SK-N-SH (cell line): Measurements from ENCODE around the gene ADGRA1. TPM values are rescaled to one million over a fixed set of nuclear protein-coding genes. Genes with fewer than 3 reads are reported as not detected.

Experiments
- CTCF ChIA-PET: fragments of 300-600, 350-600 bp; formaldehyde crosslinking; extraction: SDS; loops from one replicate; lab custom pipeline; 2021; lab: Yijun Ruan, JAX
- POLR2A ChIA-PET: fragments of 350-600 bp; sonication (Branson Sonifier 250); formaldehyde crosslinking; extraction: SDS; loops from one replicate; lab custom pipeline; 2020; ENCODE audit warnings: antibody characterized with exemption, inconsistent platforms; lab: Yijun Ruan, JAX
- DNase-seq: peaks from one replicate; pipeline ENCODE4 v3.0.0; 2012
- H2AFZ ChIP-seq: fragments of 200-600 bp; sonication (generic); 2 replicates; pipeline ENCODE4 v1.8.1; 2016; ENCODE audit warnings: antibody characterized with exemption, mild to moderate bottlenecking, low read depth
- H3F3A ChIP-seq: fragments of 200-600 bp; sonication (generic); replicated peaks from 2 replicates; pipeline ENCODE3; 2016; ENCODE audit warnings: antibody characterized with exemption, mild to moderate bottlenecking; ENCODE audit not compliant: insufficient read depth
- H3K27ac ChIP-seq, 2 experiments: fragments of 200-500 bp in 1 of 2; fragments of 200-600 bp in 1 of 2; sonication (Bioruptor generic) in 1 of 2; sonication (generic), shearing (Covaris generic) in 1 of 2; 2 replicates each; pipeline versions ENCODE4 v1.5.1 to v1.6.1; 2014 to 2016; ENCODE audit warnings: low read depth in 2 of 2, inconsistent platforms in 1 of 2, low read length in 1 of 2, mild to moderate bottlenecking in 1 of 2, mixed read lengths in 1 of 2
- H3K27me3 ChIP-seq: fragments of 200-600 bp; sonication (generic), shearing (Covaris generic); 2 replicates; pipeline ENCODE4 v1.6.1; 2016; ENCODE audit warnings: mixed run types; ENCODE audit not compliant: insufficient read depth
- H3K36me3 ChIP-seq, 2 experiments: fragments of 200-500 bp in 1 of 2; fragments of 200-600 bp in 1 of 2; sonication (Bioruptor generic) in 1 of 2; sonication (generic) in 1 of 2; replicated peaks in 1 of 2; 2 replicates each; pipeline versions ENCODE3 to v1.5.1; 2014 to 2016; ENCODE audit warnings: low read length in 1 of 2, mild to moderate bottlenecking in 1 of 2; ENCODE audit not compliant: insufficient read depth in 2 of 2, control insufficient read depth in 1 of 2
- H3K4me1 ChIP-seq, 2 experiments: fragments of 200-500 bp in 1 of 2; fragments of 200-600 bp in 1 of 2; sonication (Bioruptor generic) in 1 of 2; sonication (generic), shearing (Covaris generic) in 1 of 2; 2 replicates each; pipeline versions ENCODE4 v1.5.1 to v1.6.1; 2014 to 2016; ENCODE audit warnings: low read depth in 1 of 2, low read length in 1 of 2, mixed run types in 1 of 2; ENCODE audit not compliant: insufficient read depth in 2 of 2, control insufficient read depth in 1 of 2
- H3K4me2 ChIP-seq: fragments of 200-600 bp; sonication (generic), shearing (Covaris generic); 2 replicates; pipeline ENCODE4 v1.6.1; 2017; ENCODE audit warnings: mixed run types
- H3K4me3 ChIP-seq, 2 experiments: fragments of 200-500 bp in 1 of 2; fragments of 200-600 bp in 1 of 2; sonication (Bioruptor generic) in 1 of 2; sonication (generic), shearing (Covaris generic) in 1 of 2; 2 replicates each; pipeline versions ENCODE4 v1.5.1 to v1.8.1; 2014 to 2016; ENCODE audit warnings: low read depth in 2 of 2, inconsistent platforms in 1 of 2, low read length in 1 of 2, mild to moderate bottlenecking in 1 of 2, mixed read lengths in 1 of 2, moderate library complexity in 1 of 2
- H3K79me2 ChIP-seq: fragments of 200-600 bp; sonication (generic); 2 replicates; pipeline ENCODE4 v1.8.1; 2017; ENCODE audit warnings: mild to moderate bottlenecking; ENCODE audit not compliant: insufficient read depth
- H3K9ac ChIP-seq: fragments of 200-600 bp; sonication (generic); 2 replicates; pipeline ENCODE4 v1.6.1; 2017; ENCODE audit warnings: mixed run types
- H3K9me2 ChIP-seq: fragments of 200-600 bp; sonication (generic); 2 replicates; pipeline ENCODE4 v1.6.1; 2017; ENCODE audit warnings: mixed run types
- H3K9me3 ChIP-seq: fragments of 200-600 bp; sonication (generic); 2 replicates; pipeline ENCODE4 v1.6.1; 2017; ENCODE audit warnings: mixed run types, mild to moderate bottlenecking, moderate library complexity
- H4K20me1 ChIP-seq: fragments of 200-600 bp; sonication (generic); 2 replicates; pipeline ENCODE4 v1.6.1; 2017; ENCODE audit warnings: mild to moderate bottlenecking, mixed run types; ENCODE audit not compliant: insufficient read depth
- CHD2 ChIP-seq: fragments of 150-350 bp; IDR thresholded peaks from 2 replicates; pipeline ENCODE4 v1.6.1; 2018; ENCODE audit warnings: low read length; ENCODE audit not compliant: partially characterized antibody
- CTCF ChIP-seq: fragments of 200-600 bp; sonication (generic); IDR thresholded peaks from 2 replicates; pipeline ENCODE4 v1.6.1; 2017; ENCODE audit warnings: antibody characterized with exemption, mild to moderate bottlenecking, moderate library complexity
- EZH2phosphoT487 ChIP-seq: fragments of 200-600 bp; sonication (generic); IDR thresholded peaks from 2 replicates; pipeline ENCODE4 v1.6.1; 2017; ENCODE audit warnings: low read depth, mixed run types, mild to moderate bottlenecking, antibody characterized with exemption, moderate library complexity, borderline replicate concordance
- FOSL2 ChIP-seq: IDR thresholded peaks from 2 replicates; pipeline ENCODE4 v1.4.0; 2012; ENCODE audit warnings: low read depth, mild to moderate bottlenecking, moderate library complexity, borderline replicate concordance
- FOXJ3 ChIP-seq: sonication (generic); formaldehyde crosslinking; IDR thresholded peaks from 2 replicates; pipeline ENCODE4 v1.5.1; 2020; ENCODE audit warnings: mild to moderate bottlenecking, missing genetic modification reagents
- FOXM1 ChIP-seq: IDR thresholded peaks from 2 replicates; pipeline ENCODE4 v1.4.0; 2012; ENCODE audit warnings: low read depth, mild to moderate bottlenecking
- IRF3 ChIP-seq: fragments of 150-350 bp; IDR thresholded peaks from 2 replicates; pipeline ENCODE4 v1.6.1; 2016; ENCODE audit warnings: mild to moderate bottlenecking, low read depth, low read length
- JUND ChIP-seq: IDR thresholded peaks from 2 replicates; pipeline ENCODE4 v1.4.0; 2012
- MAX ChIP-seq: IDR thresholded peaks from 2 replicates; pipeline ENCODE4 v1.4.0; 2012; ENCODE audit warnings: low read depth
- MXI1 ChIP-seq: IDR thresholded peaks from 2 replicates; pipeline ENCODE4 v1.6.1; 2012; ENCODE audit warnings: mild to moderate bottlenecking, low read depth, low read length, improper control_type of control experiment
- NFIC ChIP-seq: IDR thresholded peaks from 2 replicates; pipeline ENCODE4 v1.4.0; 2012; ENCODE audit warnings: borderline replicate concordance
- POLR2AphosphoS5 ChIP-seq: IDR thresholded peaks from 2 replicates; pipeline ENCODE4 v1.6.1; 2012; ENCODE audit warnings: low read depth, low read length
- RAD21 ChIP-seq: IDR thresholded peaks from 2 replicates; pipeline ENCODE4 v1.6.1; 2012; ENCODE audit warnings: mild to moderate bottlenecking, low read length
- REST ChIP-seq: IDR thresholded peaks from 2 replicates; pipeline ENCODE4 v1.6.1; 2012; ENCODE audit warnings: mild to moderate bottlenecking, low read depth, low read length, moderate library complexity
- TCF12 ChIP-seq: IDR thresholded peaks from 2 replicates; pipeline ENCODE4 v1.4.0; 2012
- USF1 ChIP-seq: IDR thresholded peaks from 2 replicates; pipeline ENCODE4 v1.4.0; 2012; ENCODE audit warnings: low read depth, borderline replicate concordance
- YY1 ChIP-seq: IDR thresholded peaks from 2 replicates; pipeline ENCODE4 v1.4.0; 2012; ENCODE audit warnings: low read depth, mild to moderate bottlenecking
- ZBTB33 ChIP-seq: IDR thresholded peaks from 2 replicates; pipeline ENCODE4 v1.4.0; 2012; ENCODE audit warnings: low read depth, borderline replicate concordance
- WGBS: methylation state at CpG from one replicate; pipeline ENCODE4 v1.1.6; 2017; ENCODE audit warnings: low lambda C conversion rate; 5-methylcytosine and 5-hydroxymethylcytosine counted together
- polyA plus RNA-seq, 3 experiments: library from polyadenylated mRNA; depleted of rRNA; stranded (reverse); fragments of >200 nt; gene quantifications; 2 replicates each; pipeline ENCODE4 v1.2.3, GENCODE V29; 2012

Gene ADGRA1
- polyA plus RNA-seq, 1 of the 3 experiments (the other 2 are of a cell fraction): not detected

GRCh38 chr10:133173860-133174640, 86.3 kb downstream of the ADGRA1 start:
- Histone ChIP-seq H3K36me3 (no peaks in the 10 kb centered on the region), H3K27ac (no peak overlapping the region), H3K4me1 (no peaks in the 10 kb centered on the region), H3K27me3 (no peaks in the 10 kb centered on the region), H3K9me2 (no peaks in the 10 kb centered on the region), H3K9ac (no peak overlapping the region), H2AFZ (no peak overlapping the region), H4K20me1 (no peaks in the 10 kb centered on the region), H3K79me2 (no peaks in the 10 kb centered on the region), H3F3A (peaks cover 13% of the 10 kb centered on the region), H3K4me3 (no peak overlapping the region), H3K9me3 (no peaks in the 10 kb centered on the region), H3K4me2 (no peak overlapping the region)
- CTCF ChIA-PET: interaction anchor here (0.7 kb wide), 1 partner anchor 443 kb away, joined by 3 read pairs; no protein-coding TSS in a partner anchor
- TF ChIP-seq CHD2 (no peak), NFIC (no peak), POLR2AphosphoS5 (no peak), REST (no peak), IRF3 (no peak), USF1 (no peak), ZBTB33 (no peak), JUND (no peak), CTCF (no peak), TCF12 (no peak), MAX (no peak), FOSL2 (no peak), EZH2phosphoT487 (no peak), YY1 (no peak), FOXJ3 (no peak), RAD21 (no peak), MXI1 (no peak), FOXM1 (no peak)
- DNase-seq: no peak
- POLR2A ChIA-PET: no interaction called here
- WGBS: 63% methylated on average over 15 of the region's 15 CpGs
